DND-41 (cell line): ENCODE measurements around the gene RC3H1.

Experiments used
- CTCF ChIP-seq: IDR thresholded peaks from 2 replicates; pipeline ENCODE4 v1.5.1; 2012; ENCODE audit warnings: borderline replicate concordance, low read length, moderate library complexity, mild to moderate bottlenecking; ENCODE audit not compliant: poor library complexity, severe bottlenecking; ENCODE audit errors: extremely low read depth
- EZH2 ChIP-seq: IDR thresholded peaks from 3 replicates; pipeline ENCODE4 v1.6.1; 2012; ENCODE audit warnings: borderline replicate concordance, low read depth, mild to moderate bottlenecking, moderate library complexity, low read length, inconsistent platforms; ENCODE audit not compliant: severe bottlenecking

- no peak for TF ChIP-seq CTCF
- TF ChIP-seq EZH2, result no peak
Measured at GRCh38 chr1:174003867-174004266, 18.3 kb downstream of the RC3H1 start.
